Liver (tissue), 9 donors: ENCODE results near the gene XYLT1. TPM values are rescaled to one million over a fixed set of nuclear protein-coding genes. Genes with fewer than 3 reads are reported as not detected.

Experiments
- DNase-seq: peaks from one replicate; pipeline ENCODE4 v3.0.0-alpha.2; 2017; ENCODE audit warnings: low spot score
- H3K27ac ChIP-seq, 2 donors: one replicate each; pipeline ENCODE4 v1.7.0; 2013; ENCODE audit warnings: inconsistent platforms in 2 of 2, low read length in 2 of 2, control low read depth in 1 of 2, low read depth in 1 of 2, mild to moderate bottlenecking in 1 of 2
- H3K27me3 ChIP-seq, 4 donors: one replicate each; pipeline versions ENCODE4 v1.6.1 to v1.7.0; 2013; ENCODE audit warnings: low read length in 3 of 4, inconsistent platforms in 1 of 4, mild to moderate bottlenecking in 1 of 4, moderate library complexity in 1 of 4; ENCODE audit not compliant: control insufficient read depth in 4 of 4, insufficient read depth in 4 of 4
- H3K36me3 ChIP-seq, 4 donors: one replicate each; pipeline versions ENCODE4 v1.6.1 to v1.7.0; 2013; ENCODE audit warnings: low read length in 3 of 4, mild to moderate bottlenecking in 3 of 4, low read depth in 1 of 4, moderate library complexity in 1 of 4; ENCODE audit not compliant: control insufficient read depth in 4 of 4, insufficient read depth in 3 of 4
- H3K4me1 ChIP-seq, 4 donors: one replicate each; pipeline versions ENCODE4 v1.6.1 to v1.7.0; 2013; ENCODE audit warnings: low read length in 3 of 4, mild to moderate bottlenecking in 3 of 4, moderate library complexity in 1 of 4; ENCODE audit not compliant: control insufficient read depth in 4 of 4, insufficient read depth in 4 of 4
- H3K4me3 ChIP-seq, 3 donors: one replicate each; pipeline versions ENCODE4 v1.6.1 to v1.7.0; 2013; ENCODE audit warnings: low read length in 3 of 3, control low read depth in 1 of 3, low read depth in 1 of 3, mild to moderate bottlenecking in 1 of 3
- H3K9ac ChIP-seq, 2 donors: one replicate each; pipeline ENCODE4 v1.7.0; 2013; ENCODE audit warnings: low read length in 2 of 2, mild to moderate bottlenecking in 2 of 2, moderate library complexity in 2 of 2, control low read depth in 1 of 2, low read depth in 1 of 2
- H3K9me3 ChIP-seq, 4 donors: one replicate each; pipeline versions ENCODE4 v1.6.1 to v1.7.0; 2013; ENCODE audit warnings: low read length in 3 of 4; ENCODE audit not compliant: control insufficient read depth in 4 of 4
- ATF3 ChIP-seq: IDR thresholded peaks from 2 replicates; pipeline ENCODE4 v1.6.1; 2016; ENCODE audit warnings: antibody characterized with exemption
- CTCF ChIP-seq: fragments of 150-350 bp; IDR thresholded peaks from 2 replicates; pipeline ENCODE4 v1.5.1; 2017; ENCODE audit warnings: improper control_type of control experiment, low read depth, low read length; ENCODE audit not compliant: missing input control
- EGR1 ChIP-seq, 2 donors: IDR thresholded peaks; 2 replicates each; pipeline ENCODE4 v1.6.1; 2016 to 2018; ENCODE audit warnings: antibody characterized with exemption in 2 of 2, low read depth in 2 of 2
- FOXA1 ChIP-seq: IDR thresholded peaks from 2 replicates; pipeline ENCODE4 v1.6.1; 2016; ENCODE audit warnings: antibody characterized with exemption
- FOXA2 ChIP-seq: IDR thresholded peaks from 2 replicates; pipeline ENCODE4 v1.6.1; 2016; ENCODE audit warnings: antibody characterized with exemption
- GABPA ChIP-seq, 2 donors: IDR thresholded peaks in 1 of 2; conservative IDR thresholded peaks in 1 of 2; 2 replicates each; pipeline ENCODE4 v1.6.1; 2016; ENCODE audit warnings: antibody characterized with exemption in 2 of 2, mild to moderate bottlenecking in 1 of 2, moderate library complexity in 1 of 2
- HNF4A ChIP-seq, 2 donors: conservative IDR thresholded peaks; 2 replicates each; pipeline ENCODE4 v1.6.1; 2016; ENCODE audit warnings: antibody characterized with exemption in 2 of 2, mild to moderate bottlenecking in 2 of 2
- HNF4G ChIP-seq: IDR thresholded peaks from 2 replicates; pipeline ENCODE4 v1.6.1; 2016; ENCODE audit warnings: antibody characterized with exemption
- JUND ChIP-seq, 2 donors: IDR thresholded peaks; 2 replicates each; pipeline ENCODE4 v1.6.1; 2016; ENCODE audit warnings: antibody characterized with exemption in 2 of 2
- MAX ChIP-seq: IDR thresholded peaks from 2 replicates; pipeline ENCODE4 v1.6.1; 2016; ENCODE audit warnings: antibody characterized with exemption
- NR2F2 ChIP-seq: IDR thresholded peaks from 2 replicates; pipeline ENCODE4 v1.6.1; 2016; ENCODE audit warnings: antibody characterized with exemption
- RAD21 ChIP-seq, 2 donors: IDR thresholded peaks; 2 replicates each; pipeline ENCODE4 v1.6.1; 2016; ENCODE audit warnings: antibody characterized with exemption in 2 of 2, mild to moderate bottlenecking in 2 of 2
- REST ChIP-seq: IDR thresholded peaks from 2 replicates; pipeline ENCODE4 v1.6.1; 2016; ENCODE audit warnings: antibody characterized with exemption, mild to moderate bottlenecking
- RXRA ChIP-seq, 2 donors: IDR thresholded peaks; 2 replicates each; pipeline ENCODE4 v1.6.1; 2017 to 2018; ENCODE audit warnings: antibody characterized with exemption in 2 of 2, mild to moderate bottlenecking in 1 of 2
- SP1 ChIP-seq: IDR thresholded peaks from 2 replicates; pipeline ENCODE4 v1.6.1; 2018; ENCODE audit warnings: antibody characterized with exemption, mild to moderate bottlenecking
- TAF1 ChIP-seq: conservative IDR thresholded peaks from 2 replicates; pipeline ENCODE4 v1.6.1; 2016; ENCODE audit warnings: antibody characterized with exemption, mild to moderate bottlenecking
- YY1 ChIP-seq: IDR thresholded peaks from 2 replicates; pipeline ENCODE4 v1.6.1; 2016; ENCODE audit warnings: antibody characterized with exemption, mild to moderate bottlenecking
- ZBTB33 ChIP-seq: IDR thresholded peaks from 2 replicates; pipeline ENCODE4 v1.6.1; 2016; ENCODE audit warnings: antibody characterized with exemption
- WGBS: extraction: QIAGEN DNeasy Blood & Tissue Kit; methylation state at CpG from one replicate; pipeline ENCODE4 v1.1.7; 2013; 5-methylcytosine and 5-hydroxymethylcytosine counted together
- polyA plus RNA-seq, 2 donors: library from polyadenylated mRNA; stranded (reverse) in 1 of 2; unstranded in 1 of 2; fragments of 200-250 nt in 1 of 2; fragments of >200 nt in 1 of 2; fragmentation: Nextera tagmentation in 1 of 2; extraction: Ambion mirVana in 1 of 2; gene quantifications; one replicate each; pipeline versions ENCODE4 v1.2.1 to v1.2.3, GENCODE V29; 2013 to 2015
- total RNA-seq, 2 donors: library from RNA; depleted of rRNA; stranded (reverse); fragments of >200 nt; gene quantifications; one replicate each; pipeline ENCODE4 v1.2.3, GENCODE V29; 2014
- donor health status: healthy.
- donor health status: healthy.
- donor health status: healthy.
- donor health status: healthy.
- donor health status: healthy.

The XYLT1 gene
- total and polyA plus RNA-seq, 4 donors: 0.25 to 2.3 (median 0.53) TPM

GRCh38 chr16:17313085-17313611, 157.6 kb downstream of the XYLT1 start:
- Histone ChIP-seq H3K4me3 (no peak overlapping the region), H3K4me1 (no peaks in the 10 kb centered on the region), H3K9ac (no peak overlapping the region), H3K9me3 (no peaks in the 10 kb centered on the region), H3K27me3 (no peaks in the 10 kb centered on the region), H3K36me3 (no peaks in the 10 kb centered on the region), H3K27ac (peak overlapping the region in 1 of 2 donors; percentile 12)
- 49% methylated on average over 4 of the region's 4 CpGs for WGBS
- TF ChIP-seq FOXA2 (no peak), FOXA1 (no peak), NR2F2 (peak; percentile 77), SP1 (peak; percentile 49), REST (no peak), TAF1 (no peak), ZBTB33 (no peak), YY1 (no peak), MAX (no peak), EGR1 (IDR thresholded peaks at IDR 0.05; ENCODE audit: low read depth in 2 of 2) (no peak), GABPA (IDR thresholded peaks at IDR 0.05 in 1 of 2, conservative IDR thresholded peaks at IDR 0.05 in 1 of 2) (no peak), JUND (IDR thresholded peaks at IDR 0.05) (no peak), RAD21 (IDR thresholded peaks at IDR 0.05) (peak in 1 of 2 donors; percentile 22), HNF4G (no peak), RXRA (IDR thresholded peaks at IDR 0.05) (peak in 1 of 2 donors; percentile 52), CTCF (no peak), ATF3 (no peak), HNF4A (conservative IDR thresholded peaks at IDR 0.05) (no peak)
- no peak for DNase-seq
